Measurements from ENCODE around the gene MRPL54.

DNA sequence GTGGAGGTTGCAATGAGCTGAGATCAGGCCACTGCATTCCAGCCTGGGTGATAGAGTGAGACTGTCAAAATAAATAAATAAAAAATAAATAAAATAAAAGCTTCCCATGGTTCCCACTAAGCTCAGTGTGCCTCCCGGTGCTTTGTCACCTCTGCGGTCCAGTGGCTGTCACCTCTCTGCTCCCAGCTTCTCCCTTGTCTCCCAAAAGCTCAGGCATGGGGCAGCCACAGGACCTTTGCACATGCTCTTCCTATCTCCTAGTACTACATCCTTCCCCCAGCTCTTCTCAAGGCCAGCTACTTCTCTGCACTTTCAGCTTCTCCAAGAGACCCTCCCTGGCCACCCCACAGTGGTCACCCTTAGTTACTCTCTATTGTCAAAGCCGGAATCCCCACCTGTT, 31.3 kb downstream of the MRPL54 start:
- TF ChIP-seq, protein P1, sequence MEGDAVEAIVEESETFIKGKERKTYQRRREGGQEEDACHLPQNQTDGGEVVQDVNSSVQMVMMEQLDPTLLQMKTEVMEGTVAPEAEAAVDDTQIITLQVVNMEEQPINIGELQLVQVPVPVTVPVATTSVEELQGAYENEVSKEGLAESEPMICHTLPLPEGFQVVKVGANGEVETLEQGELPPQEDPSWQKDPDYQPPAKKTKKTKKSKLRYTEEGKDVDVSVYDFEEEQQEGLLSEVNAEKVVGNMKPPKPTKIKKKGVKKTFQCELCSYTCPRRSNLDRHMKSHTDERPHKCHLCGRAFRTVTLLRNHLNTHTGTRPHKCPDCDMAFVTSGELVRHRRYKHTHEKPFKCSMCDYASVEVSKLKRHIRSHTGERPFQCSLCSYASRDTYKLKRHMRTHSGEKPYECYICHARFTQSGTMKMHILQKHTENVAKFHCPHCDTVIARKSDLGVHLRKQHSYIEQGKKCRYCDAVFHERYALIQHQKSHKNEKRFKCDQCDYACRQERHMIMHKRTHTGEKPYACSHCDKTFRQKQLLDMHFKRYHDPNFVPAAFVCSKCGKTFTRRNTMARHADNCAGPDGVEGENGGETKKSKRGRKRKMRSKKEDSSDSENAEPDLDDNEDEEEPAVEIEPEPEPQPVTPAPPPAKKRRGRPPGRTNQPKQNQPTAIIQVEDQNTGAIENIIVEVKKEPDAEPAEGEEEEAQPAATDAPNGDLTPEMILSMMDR (IDR thresholded peaks at IDR 0.05) = no peak
- no peak for TF ChIP-seq POLR2A (IDR thresholded peaks at IDR 0.05)

All from heart left ventricle (tissue), 13 donors.